H1 (cell line): ENCODE measurements around the gene GNB1L. TPM values are rescaled to one million over a fixed set of nuclear protein-coding genes. Genes with fewer than 3 reads are reported as not detected.

Experiments used
- CTCF ChIA-PET: fragments of 300-600 bp; sonication (Branson Sonifier 250); formaldehyde crosslinking; loops from one replicate; lab custom pipeline; 2021; ENCODE audit not compliant: partially characterized antibody; lab: Charles Lee
- POLR2A ChIA-PET: fragments of 300-600 bp; sonication (Branson Sonifier 250); formaldehyde crosslinking; loops from one replicate; lab custom pipeline; 2021; ENCODE audit warnings: inconsistent platforms; ENCODE audit not compliant: partially characterized antibody; lab: Charles Lee
- DNase-seq, 2 experiments: peaks; one replicate each; pipeline versions ENCODE4 v3.0.0 to v3.0.0-alpha.2; 2010 to 2022; ENCODE audit warnings: low spot score in 2 of 2, low read depth in 1 of 2, mixed read lengths in 1 of 2
- FAIRE-seq: peaks from 2 replicates; lab custom pipeline; 2011; peaks lifted over from hg19 to GRCh38; lab: Jason Lieb, UNC
- H2AFZ ChIP-seq: 2 replicates; pipeline ENCODE4 v1.8.1; 2012; ENCODE audit warnings: low read length, inconsistent platforms
- H2AK5ac ChIP-seq: 2 replicates; pipeline ENCODE4 v1.6.1; 2013; ENCODE audit warnings: low read depth, low read length
- H2BK120ac ChIP-seq: replicated peaks from 2 replicates; pipeline ENCODE3; 2013; ENCODE audit warnings: low read depth, low read length, inconsistent platforms
- H2BK12ac ChIP-seq: 2 replicates; pipeline ENCODE4 v1.6.1; 2013; ENCODE audit warnings: low read depth, low read length
- H2BK15ac ChIP-seq: 2 replicates; pipeline ENCODE4 v1.6.1; 2013; ENCODE audit warnings: low read length
- H2BK20ac ChIP-seq: 2 replicates; pipeline ENCODE4 v1.6.1; 2013; ENCODE audit warnings: low read length
- H2BK5ac ChIP-seq: 2 replicates; pipeline ENCODE4 v1.6.1; 2013; ENCODE audit warnings: low read depth, low read length
- H3K14ac ChIP-seq: 2 replicates; pipeline ENCODE4 v1.6.1; 2013; ENCODE audit warnings: inconsistent platforms; ENCODE audit not compliant: insufficient read length
- H3K18ac ChIP-seq: 2 replicates; pipeline ENCODE4 v1.6.1; 2013; ENCODE audit warnings: low read length; ENCODE audit errors: extremely low read depth
- H3K23ac ChIP-seq: 2 replicates; pipeline ENCODE4 v1.6.1; 2013; ENCODE audit warnings: inconsistent platforms; ENCODE audit not compliant: insufficient read length
- H3K23me2 ChIP-seq: 2 replicates; pipeline ENCODE4 v1.6.1; 2013; ENCODE audit warnings: low read depth, low read length
- H3K27ac ChIP-seq: 2 replicates; pipeline ENCODE4 v1.6.1; 2011; ENCODE audit warnings: low read depth, low read length, inconsistent platforms
- H3K27me3 ChIP-seq, 4 experiments: replicated peaks in 1 of 4; 1 replicate in 1 of 4; 2 replicates in 3 of 4; pipeline versions ENCODE4 v1.6.1 to v1.8.1; 2011 to 2013; ENCODE audit warnings: low read length in 3 of 4, mild to moderate bottlenecking in 3 of 4, inconsistent platforms in 2 of 4, mixed read lengths in 2 of 4, moderate library complexity in 1 of 4; ENCODE audit not compliant: control insufficient read depth in 3 of 4, insufficient read depth in 3 of 4; ENCODE audit errors: extremely low read depth in 1 of 4
- H3K36me3 ChIP-seq, 4 experiments: 2 replicates each; pipeline versions ENCODE4 v1.6.1 to v1.8.1; 2011 to 2013; ENCODE audit warnings: mild to moderate bottlenecking in 4 of 4, low read length in 3 of 4, moderate library complexity in 2 of 4, control low read depth in 1 of 4, inconsistent platforms in 1 of 4; ENCODE audit not compliant: insufficient read depth in 4 of 4, control insufficient read depth in 2 of 4
- H3K4ac ChIP-seq: replicated peaks from 2 replicates; pipeline ENCODE3; 2013; ENCODE audit warnings: low read length, low read depth, mixed read lengths, inconsistent platforms; ENCODE audit not compliant: insufficient read length
- H3K4me1 ChIP-seq, 4 experiments: replicated peaks in 1 of 4; 1 replicate in 1 of 4; 2 replicates in 3 of 4; pipeline versions ENCODE4 v1.6.1 to v1.8.1; 2011 to 2013; ENCODE audit warnings: low read length in 3 of 4, inconsistent platforms in 2 of 4, mixed read lengths in 1 of 4; ENCODE audit not compliant: insufficient read depth in 4 of 4, control insufficient read depth in 3 of 4
- H3K4me2 ChIP-seq, 2 experiments: 2 replicates each; pipeline versions ENCODE4 v1.6.1 to v1.8.1; 2011 to 2013; ENCODE audit warnings: low read depth in 2 of 2, low read length in 2 of 2, control low read depth in 1 of 2, inconsistent platforms in 1 of 2, mild to moderate bottlenecking in 1 of 2; ENCODE audit not compliant: insufficient read depth in 1 of 2
- H3K4me3 ChIP-seq, 4 experiments: fragments of 200-600, 300-600 bp in 1 of 4; sonication (generic), shearing (Covaris generic), sonication (Bioruptor Twin) in 1 of 4; 2 replicates each; pipeline versions ENCODE4 v1.5.1 to v1.8.1; 2011 to 2016; ENCODE audit warnings: low read length in 4 of 4, low read depth in 3 of 4, control low read depth in 2 of 4, inconsistent platforms in 2 of 4, mild to moderate bottlenecking in 2 of 4, mixed read lengths in 1 of 4, moderate library complexity in 1 of 4; ENCODE audit not compliant: insufficient read depth in 2 of 4; ENCODE audit errors: extremely low read depth in 1 of 4
- H3K56ac ChIP-seq: replicated peaks from 2 replicates; pipeline ENCODE3; 2013; ENCODE audit warnings: low read depth, mild to moderate bottlenecking, mixed read lengths, low read length, inconsistent platforms; ENCODE audit not compliant: insufficient read length
- H3K79me1 ChIP-seq: 2 replicates; pipeline ENCODE4 v1.6.1; 2013; ENCODE audit warnings: low read depth, low read length, control low read depth
- H3K79me2 ChIP-seq, 2 experiments: 2 replicates each; pipeline versions ENCODE4 v1.6.1 to v1.8.1; 2012 to 2013; ENCODE audit warnings: low read length in 2 of 2, mild to moderate bottlenecking in 2 of 2, inconsistent platforms in 1 of 2; ENCODE audit not compliant: insufficient read depth in 2 of 2, control insufficient read depth in 1 of 2
- H3K9ac ChIP-seq, 4 experiments: replicated peaks in 1 of 4; 1 replicate in 1 of 4; 2 replicates in 3 of 4; pipeline versions ENCODE4 v1.6.1 to v1.8.1; 2011 to 2013; ENCODE audit warnings: low read depth in 3 of 4, low read length in 3 of 4, control low read depth in 2 of 4, mild to moderate bottlenecking in 2 of 4, moderate library complexity in 2 of 4, inconsistent platforms in 1 of 4; ENCODE audit errors: extremely low read depth in 1 of 4
- H3K9me3 ChIP-seq, 2 experiments: 2 replicates each; pipeline versions ENCODE4 v1.6.1 to v1.8.1; 2012 to 2013; ENCODE audit warnings: mild to moderate bottlenecking in 2 of 2, moderate library complexity in 2 of 2, control low read depth in 1 of 2, inconsistent platforms in 1 of 2, low read depth in 1 of 2, low read length in 1 of 2, mixed read lengths in 1 of 2; ENCODE audit not compliant: insufficient read depth in 2 of 2
- H4K20me1 ChIP-seq, 2 experiments: replicated peaks in 1 of 2; 2 replicates each; pipeline versions ENCODE3 to v1.8.1; 2011 to 2013; ENCODE audit warnings: inconsistent platforms in 2 of 2, low read length in 2 of 2, mild to moderate bottlenecking in 1 of 2; ENCODE audit not compliant: insufficient read depth in 2 of 2, control insufficient read depth in 1 of 2
- H4K5ac ChIP-seq: 2 replicates; pipeline ENCODE4 v1.6.1; 2013; ENCODE audit warnings: low read length, low read depth, mixed read lengths, inconsistent platforms; ENCODE audit not compliant: insufficient read length
- H4K8ac ChIP-seq: 2 replicates; pipeline ENCODE4 v1.8.0; 2013; ENCODE audit warnings: mild to moderate bottlenecking, moderate library complexity, low read length, inconsistent platforms; ENCODE audit not compliant: insufficient read depth; ENCODE audit errors: extremely low read depth
- H4K91ac ChIP-seq: replicated peaks from 2 replicates; pipeline ENCODE3; 2013; ENCODE audit warnings: low read length, mixed read lengths, inconsistent platforms; ENCODE audit not compliant: insufficient read length
- EZH2 ChIP-seq: fragments of 200-600 bp; sonication (generic); IDR thresholded peaks from 2 replicates; pipeline ENCODE4 v1.7.1; 2012; ENCODE audit warnings: low read depth, mild to moderate bottlenecking, moderate library complexity, low read length, inconsistent platforms; ENCODE audit not compliant: severe bottlenecking
- HDAC2 ChIP-seq, 2 experiments: fragments of 300-600 bp in 1 of 2; sonication (generic) in 1 of 2; IDR thresholded peaks; 2 replicates each; pipeline ENCODE4 v1.6.1; 2011 to 2012; ENCODE audit warnings: low read depth in 2 of 2, low read length in 2 of 2, mild to moderate bottlenecking in 2 of 2, moderate library complexity in 2 of 2, borderline replicate concordance in 1 of 2, inconsistent platforms in 1 of 2
- HDAC6 ChIP-seq: IDR thresholded peaks from one replicate; pipeline ENCODE4 v1.7.1; 2012; ENCODE audit warnings: low read depth, mild to moderate bottlenecking, inconsistent platforms, low read length, moderate library complexity
- JUND ChIP-seq: IDR thresholded peaks from 2 replicates; pipeline ENCODE4 v1.6.1; 2011; ENCODE audit warnings: mild to moderate bottlenecking, improper control_type of control experiment, low read length
- KDM5A ChIP-seq: fragments of 200-600 bp; IDR thresholded peaks from 2 replicates; pipeline ENCODE4 v1.7.1; 2012; ENCODE audit warnings: mild to moderate bottlenecking, low read length, inconsistent platforms, mixed read lengths
- RAD21 ChIP-seq, 2 experiments: IDR thresholded peaks in 1 of 2; conservative IDR thresholded peaks in 1 of 2; 2 replicates each; pipeline ENCODE4 v1.6.1; 2011; ENCODE audit warnings: low read depth in 2 of 2, low read length in 2 of 2, improper control_type of control experiment in 1 of 2, inconsistent platforms in 1 of 2, mild to moderate bottlenecking in 1 of 2, moderate library complexity in 1 of 2
- SUZ12 ChIP-seq: fragments of 200-600 bp; sonication (generic); IDR thresholded peaks from 2 replicates; pipeline ENCODE4 v1.6.1; 2012; ENCODE audit warnings: mild to moderate bottlenecking, inconsistent platforms, low read length, moderate library complexity, mixed read lengths
- TEAD4 ChIP-seq: IDR thresholded peaks from 2 replicates; pipeline ENCODE4 v1.6.1; 2012; ENCODE audit warnings: low read depth, low read length, inconsistent platforms, mixed read lengths
- WGBS, 2 experiments: shearing (Covaris generic) in 1 of 2; methylation state at CpG; one replicate each; pipeline versions ENCODE4 v1.1.6 to v1.1.7; 2013 to 2015; ENCODE audit warnings: low lambda C conversion rate in 2 of 2, mixed read lengths in 2 of 2, inconsistent platforms in 1 of 2, low coverage in 1 of 2, missing lambda C conversion rate in 1 of 2; ENCODE audit not compliant: insufficient replicate concordance in 2 of 2, insufficient coverage in 1 of 2, insufficient read length in 1 of 2; ENCODE audit errors: extremely low coverage in 1 of 2, missing lambda C conversion rate in 1 of 2; 5-methylcytosine and 5-hydroxymethylcytosine counted together
- polyA plus RNA-seq, 7 experiments: library from polyadenylated mRNA; depleted of rRNA in 3 of 7; stranded (reverse) in 5 of 7; unstranded in 2 of 7; fragments of >200 nt in 5 of 7; fragments of 200-250 nt in 2 of 7; gene quantifications; 1 replicate in 5 of 7; 2 replicates in 1 of 7; 4 replicates in 1 of 7; pipeline versions ENCODE4 v1.2.1 to v1.2.3, GENCODE V29; 2011 to 2013; ENCODE audit warnings: missing spikeins in 2 of 7, mixed read lengths in 2 of 7
- total RNA-seq: library from RNA; stranded (reverse); fragmentation: NEBNext Ultra II Directional; extraction: Animal tissue kit (Norgen Biotek cat#: 25700); gene quantifications from 2 replicates; pipeline ENCODE4 v1.2.1, GENCODE V29; 2021
- TF ChIP-seq, protein P1 (sequence below), 3 experiments: IDR thresholded peaks; 1 replicate in 2 of 3; 2 replicates in 1 of 3; pipeline versions ENCODE4 v1.5.1 to v1.6.1; 2011; ENCODE audit warnings: low read length in 3 of 3, mild to moderate bottlenecking in 3 of 3, inconsistent platforms in 2 of 3, low read depth in 1 of 3, moderate library complexity in 1 of 3; ENCODE audit not compliant: insufficient read depth in 1 of 3; ENCODE audit errors: control extremely low read depth in 1 of 3

Gene GNB1L
- total and polyA plus RNA-seq, 2 of the 8 experiments (the other 6 are each of a cell fraction or from before 2014, with no cell fraction given), result 14.0 to 15.6 TPM

- Histone ChIP-seq H3K27me3 (no peaks in the 10 kb centered on the region; a peak in 1 of 7 replicates), H3K9ac (no peak overlapping the region), H2AK5ac (no peak overlapping the region), H3K4me2 (no peak overlapping the region), H3K23me2 (no peaks in the 10 kb centered on the region), H2BK12ac (no peak overlapping the region), H2BK20ac (no peak overlapping the region), H3K18ac (no peak overlapping the region), H4K20me1 (no peaks in the 10 kb centered on the region), H3K14ac (no peak overlapping the region), H3K4me1 (peaks cover 5 to 12% (median 12%) of the 10 kb centered on the region in 4 experiments), H2AFZ (no peak overlapping the region), H4K8ac (no peak overlapping the region), H2BK120ac (no peak overlapping the region), H3K23ac (no peak overlapping the region), H3K79me2 (no peaks in the 10 kb centered on the region), H3K4ac (no peak overlapping the region), H2BK5ac (no peak overlapping the region), H3K56ac (no peak overlapping the region), H2BK15ac (no peak overlapping the region), H3K27ac (no peak overlapping the region), H4K91ac (no peak overlapping the region), H3K9me3 (no peaks in the 10 kb centered on the region), H3K79me1 (no peaks in the 10 kb centered on the region), H3K36me3 (no peaks in the 10 kb centered on the region), H3K4me3 (no peak overlapping the region), H4K5ac (no peak overlapping the region)
- WGBS, 2 experiments, result 86% methylated on average over 11 of the region's 11 CpGs; no CpG with 5 or more reads in 1 of the 2 experiments
- TF ChIP-seq RAD21 (IDR thresholded peaks at IDR 0.05 in 1 of 2, conservative IDR thresholded peaks at IDR 0.05 in 1 of 2; ENCODE audit: low read depth in 2 of 2, low read length in 2 of 2), result no peak
- TF ChIP-seq EZH2, result no peak
- TF ChIP-seq, protein P1, sequence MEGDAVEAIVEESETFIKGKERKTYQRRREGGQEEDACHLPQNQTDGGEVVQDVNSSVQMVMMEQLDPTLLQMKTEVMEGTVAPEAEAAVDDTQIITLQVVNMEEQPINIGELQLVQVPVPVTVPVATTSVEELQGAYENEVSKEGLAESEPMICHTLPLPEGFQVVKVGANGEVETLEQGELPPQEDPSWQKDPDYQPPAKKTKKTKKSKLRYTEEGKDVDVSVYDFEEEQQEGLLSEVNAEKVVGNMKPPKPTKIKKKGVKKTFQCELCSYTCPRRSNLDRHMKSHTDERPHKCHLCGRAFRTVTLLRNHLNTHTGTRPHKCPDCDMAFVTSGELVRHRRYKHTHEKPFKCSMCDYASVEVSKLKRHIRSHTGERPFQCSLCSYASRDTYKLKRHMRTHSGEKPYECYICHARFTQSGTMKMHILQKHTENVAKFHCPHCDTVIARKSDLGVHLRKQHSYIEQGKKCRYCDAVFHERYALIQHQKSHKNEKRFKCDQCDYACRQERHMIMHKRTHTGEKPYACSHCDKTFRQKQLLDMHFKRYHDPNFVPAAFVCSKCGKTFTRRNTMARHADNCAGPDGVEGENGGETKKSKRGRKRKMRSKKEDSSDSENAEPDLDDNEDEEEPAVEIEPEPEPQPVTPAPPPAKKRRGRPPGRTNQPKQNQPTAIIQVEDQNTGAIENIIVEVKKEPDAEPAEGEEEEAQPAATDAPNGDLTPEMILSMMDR (IDR thresholded peaks at IDR 0.05; ENCODE audit: control extremely low read depth in 1 of 3, insufficient read depth in 1 of 3, low read depth in 1 of 3, low read length in 3 of 3), result no peak
- TF ChIP-seq JUND, result no peak
- no peak for TF ChIP-seq SUZ12
- TF ChIP-seq HDAC6, result no peak
- no peak for TF ChIP-seq HDAC2 (IDR thresholded peaks at IDR 0.05; ENCODE audit: borderline replicate concordance in 1 of 2, low read depth in 2 of 2, low read length in 2 of 2)
- TF ChIP-seq KDM5A, result no peak
- TF ChIP-seq TEAD4, result no peak
- ChIA-PET CTCF (interaction anchor here (0.8 to 10.1 kb wide), 15 partner anchors 11 to 222 kb away, joined by 3 to 69 read pairs (median 4); no protein-coding TSS in a partner anchor), POLR2A (interaction anchor here (1.7 to 2.0 kb wide), 2 partner anchors 21 to 46 kb away, joined by 3 to 9 read pairs; no protein-coding TSS in a partner anchor)
- FAIRE-seq (no peak), DNase-seq (no peak)
Observed at GRCh38 chr22:19901577-19902244, 47.0 kb upstream of the GNB1L start.
